ENCODE measurements around the gene HDAC4.

DNA sequence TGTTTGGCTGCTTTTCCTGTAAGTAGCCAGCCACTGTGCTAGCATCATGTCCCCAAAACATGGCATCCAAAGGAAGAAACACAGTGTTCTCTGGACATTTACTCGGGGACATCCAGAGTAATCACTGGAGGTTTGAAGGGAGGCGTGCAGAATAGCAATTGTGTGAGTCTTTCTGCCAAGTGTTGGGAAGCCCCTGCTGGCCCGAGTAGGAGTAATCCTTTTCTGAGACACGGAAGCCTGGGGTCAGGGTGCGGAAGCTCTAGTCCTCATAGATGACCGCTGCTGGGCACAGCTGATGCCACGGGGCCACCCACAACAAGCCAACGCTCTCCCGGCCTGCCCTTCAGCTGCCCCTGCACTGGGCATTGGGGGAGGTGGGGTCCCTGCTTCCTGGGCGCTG is 24.8 kb upstream of the HDAC4 start:
- TF ChIP-seq, protein P1, sequence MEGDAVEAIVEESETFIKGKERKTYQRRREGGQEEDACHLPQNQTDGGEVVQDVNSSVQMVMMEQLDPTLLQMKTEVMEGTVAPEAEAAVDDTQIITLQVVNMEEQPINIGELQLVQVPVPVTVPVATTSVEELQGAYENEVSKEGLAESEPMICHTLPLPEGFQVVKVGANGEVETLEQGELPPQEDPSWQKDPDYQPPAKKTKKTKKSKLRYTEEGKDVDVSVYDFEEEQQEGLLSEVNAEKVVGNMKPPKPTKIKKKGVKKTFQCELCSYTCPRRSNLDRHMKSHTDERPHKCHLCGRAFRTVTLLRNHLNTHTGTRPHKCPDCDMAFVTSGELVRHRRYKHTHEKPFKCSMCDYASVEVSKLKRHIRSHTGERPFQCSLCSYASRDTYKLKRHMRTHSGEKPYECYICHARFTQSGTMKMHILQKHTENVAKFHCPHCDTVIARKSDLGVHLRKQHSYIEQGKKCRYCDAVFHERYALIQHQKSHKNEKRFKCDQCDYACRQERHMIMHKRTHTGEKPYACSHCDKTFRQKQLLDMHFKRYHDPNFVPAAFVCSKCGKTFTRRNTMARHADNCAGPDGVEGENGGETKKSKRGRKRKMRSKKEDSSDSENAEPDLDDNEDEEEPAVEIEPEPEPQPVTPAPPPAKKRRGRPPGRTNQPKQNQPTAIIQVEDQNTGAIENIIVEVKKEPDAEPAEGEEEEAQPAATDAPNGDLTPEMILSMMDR (IDR thresholded peaks at IDR 0.05), result no peak
- TF ChIP-seq EZH2 (IDR thresholded peaks at IDR 0.05; ENCODE audit: borderline replicate concordance, insufficient read depth, low read depth, low read length, poor library complexity, severe bottlenecking), result no peak
